Chondrocyte (in vitro differentiated cells): Measurements from ENCODE around the gene C1orf198. TPM values are rescaled to one million over a fixed set of nuclear protein-coding genes. Genes with fewer than 3 reads are reported as not detected.

Source experiments
- DNase-seq: peaks from one replicate; pipeline ENCODE4 v3.0.0; 2021; ENCODE audit warnings: mixed read lengths, low spot score
- H3K27ac Mint-ChIP-seq: one replicate; pipeline ENCODE4 v1.8.0; 2021; ENCODE audit warnings: mild to moderate bottlenecking, moderate library complexity, mixed read lengths; ENCODE audit not compliant: unreplicated experiment
- H3K27me3 Mint-ChIP-seq: 2 replicates; pipeline ENCODE4 v1.8.0; 2021; ENCODE audit warnings: low read depth, mixed read lengths
- H3K36me3 Mint-ChIP-seq: 2 replicates; pipeline ENCODE4 v1.8.0; 2021; ENCODE audit warnings: low read depth, mixed read lengths
- H3K4me1 Mint-ChIP-seq: 2 replicates; pipeline ENCODE4 v1.8.0; 2021; ENCODE audit warnings: low read depth, mild to moderate bottlenecking, mixed read lengths
- H3K4me3 Mint-ChIP-seq: one replicate; pipeline ENCODE4 v1.8.0; 2021; ENCODE audit warnings: mild to moderate bottlenecking, moderate library complexity, mixed read lengths; ENCODE audit not compliant: unreplicated experiment
- H3K9me3 Mint-ChIP-seq: 2 replicates; pipeline ENCODE4 v1.8.0; 2021; ENCODE audit warnings: low read depth, mixed read lengths
- CTCF ChIP-seq: fragments of 200-600 bp; sonication (generic); IDR thresholded peaks from 2 replicates; pipeline ENCODE4 v1.5.0; 2021; ENCODE audit warnings: antibody characterized with exemption, mild to moderate bottlenecking, moderate library complexity
- total RNA-seq: library from RNA; stranded (reverse); gene quantifications from 3 replicates; pipeline ENCODE4 v1.2.1, GENCODE V29; 2021

The C1orf198 gene
- total RNA-seq, 1 donor from 2014 or later: 505 TPM

GRCh38 chr1:230793463-230793745, 74.9 kb downstream of the C1orf198 start:
- Mint-ChIP-seq H3K4me1 (peaks cover 19% of the 10 kb centered on the region), H3K36me3 (no peaks in the 10 kb centered on the region), H3K27me3 (no peaks in the 10 kb centered on the region), H3K27ac (no peak overlapping the region), H3K9me3 (no peaks in the 10 kb centered on the region), H3K4me3 (no peak overlapping the region)
- DNase-seq: no peak
- no peak for TF ChIP-seq CTCF

DNA sequence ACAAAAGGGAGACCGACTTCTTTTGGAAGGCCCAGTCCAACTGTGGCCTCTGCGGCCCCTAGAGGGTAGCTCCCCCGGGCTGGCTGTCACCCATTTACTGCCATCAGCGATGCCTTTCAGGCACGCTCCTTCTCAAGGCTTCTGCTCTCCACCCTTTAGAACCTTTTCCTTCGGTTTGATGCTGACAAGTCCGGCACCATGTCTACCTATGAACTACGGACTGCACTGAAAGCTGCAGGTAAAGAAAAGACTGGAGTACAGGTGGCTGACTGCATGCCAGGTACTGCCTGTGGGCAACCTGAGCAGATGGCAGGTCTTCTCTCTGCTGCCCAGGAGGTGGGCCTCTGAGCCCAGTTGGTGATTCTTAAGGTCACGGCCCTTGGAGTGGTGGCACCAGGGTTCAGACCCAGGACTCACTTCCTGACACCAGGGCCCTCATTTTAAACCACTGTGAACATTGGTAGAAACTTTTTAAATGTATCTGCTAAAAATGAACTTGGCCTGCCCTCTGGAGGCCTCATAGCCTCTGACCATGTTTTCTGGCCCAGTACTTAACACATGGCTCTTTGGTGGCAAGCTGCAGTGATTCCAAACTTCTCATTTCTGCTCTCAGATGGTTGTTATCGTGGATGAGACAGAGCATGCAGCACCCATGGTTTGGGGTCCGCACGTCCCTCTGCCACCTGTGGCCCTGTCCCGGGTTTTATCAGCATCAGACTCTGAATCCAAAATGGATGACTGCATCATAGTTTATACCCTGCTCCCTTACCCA, 75.4 kb downstream of the C1orf198 start:
- no peaks in the 10 kb centered on the region for H3K27me3 Mint-ChIP-seq
- H3K9me3 Mint-ChIP-seq: no peaks in the 10 kb centered on the region
- peaks cover 14% of the 10 kb centered on the region for H3K4me1 Mint-ChIP-seq
- peak; percentile 64 for TF ChIP-seq CTCF
- H3K27ac Mint-ChIP-seq: no peak overlapping the region
- no peak for DNase-seq
- H3K4me3 Mint-ChIP-seq: no peak overlapping the region
- no peaks in the 10 kb centered on the region for H3K36me3 Mint-ChIP-seq

- H3K9me3 Mint-ChIP-seq: no peaks in the 10 kb centered on the region
- H3K4me3 Mint-ChIP-seq: no peak overlapping the region
- no peak for DNase-seq
- no peaks in the 10 kb centered on the region for H3K36me3 Mint-ChIP-seq
- H3K4me1 Mint-ChIP-seq: peaks cover 11% of the 10 kb centered on the region
- no peaks in the 10 kb centered on the region for H3K27me3 Mint-ChIP-seq
- H3K27ac Mint-ChIP-seq: no peak overlapping the region
- no peak for TF ChIP-seq CTCF
Observed at GRCh38 chr1:230791986-230792564, 76.2 kb downstream of the C1orf198 start.

DNA sequence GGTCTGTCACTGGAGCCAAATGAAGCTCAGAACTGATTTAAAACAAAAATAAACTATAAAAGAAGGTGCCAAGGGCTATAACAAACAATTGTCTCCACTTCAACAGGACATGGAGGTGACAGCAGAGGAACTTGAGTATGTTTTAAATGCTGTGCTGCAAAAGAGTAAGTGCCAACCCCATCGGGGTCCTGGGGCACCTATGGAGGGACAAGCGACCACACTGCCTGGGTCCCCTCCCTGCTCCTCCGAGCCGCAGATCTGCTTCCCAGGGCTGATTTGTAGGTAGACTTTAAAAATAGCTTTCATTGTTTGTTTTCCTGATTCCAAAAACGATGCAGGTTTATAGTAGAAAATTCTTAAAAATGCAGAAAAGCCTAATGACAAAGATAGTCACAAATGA, 78.3 kb downstream of the C1orf198 start:
- DNase-seq: no peak
- Mint-ChIP-seq H3K4me1 (peaks cover 11% of the 10 kb centered on the region), H3K27ac (no peak overlapping the region), H3K9me3 (no peaks in the 10 kb centered on the region), H3K4me3 (no peak overlapping the region), H3K27me3 (no peaks in the 10 kb centered on the region), H3K36me3 (no peaks in the 10 kb centered on the region)
- TF ChIP-seq CTCF: no peak

DNA sequence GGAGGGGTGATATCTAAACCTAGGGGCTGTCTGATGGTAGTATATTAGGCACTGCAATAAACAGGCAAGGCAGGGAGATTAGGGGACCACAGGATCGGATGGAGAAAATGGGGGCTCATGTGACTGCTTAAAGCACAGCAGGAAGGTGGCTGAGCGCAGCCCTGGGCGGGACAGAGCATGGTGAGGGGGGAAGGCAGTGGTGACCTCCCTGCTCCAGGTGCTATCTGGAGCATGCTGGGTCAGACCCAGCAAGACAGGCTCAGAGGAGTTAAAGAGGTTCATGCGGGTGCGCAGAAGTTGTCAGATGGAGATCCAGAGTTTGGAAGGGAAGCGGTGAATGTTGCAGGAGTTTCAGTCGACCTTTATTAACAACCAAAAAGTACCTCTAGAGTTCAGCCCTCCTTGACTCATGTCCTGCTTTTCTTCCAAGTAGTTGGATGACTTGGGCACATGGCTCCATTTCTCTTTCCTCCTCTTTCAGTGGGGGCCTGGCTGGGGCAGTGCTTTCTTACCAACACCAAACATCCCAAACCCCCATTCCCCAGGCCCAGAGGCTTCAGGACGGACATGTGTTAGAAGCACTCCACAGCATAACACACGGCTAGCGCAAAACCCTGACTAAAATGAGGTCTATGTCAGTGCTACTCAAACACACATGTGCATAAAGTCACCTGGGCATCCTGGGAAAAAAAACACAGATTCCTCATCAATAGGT, 79.6 kb downstream of the C1orf198 start:
- H3K36me3 Mint-ChIP-seq: no peaks in the 10 kb centered on the region
- no peaks in the 10 kb centered on the region for H3K27me3 Mint-ChIP-seq
- no peak overlapping the region for H3K27ac Mint-ChIP-seq
- TF ChIP-seq CTCF: no peak
- no peak for DNase-seq
- no peaks in the 10 kb centered on the region for H3K4me1 Mint-ChIP-seq
- H3K9me3 Mint-ChIP-seq: peaks cover 3% of the 10 kb centered on the region
- H3K4me3 Mint-ChIP-seq: no peak overlapping the region
